Umbilical cord (tissue), 1 donor: Measurements from ENCODE around the gene OR1D5. TPM values are rescaled to one million over a fixed set of nuclear protein-coding genes. Genes with fewer than 3 reads are reported as not detected.

Source experiments
- total RNA-seq: library from RNA; depleted of rRNA; stranded (reverse); fragments of >200 nt; gene quantifications from one replicate; pipeline ENCODE4 v1.2.3, GENCODE V29; 2014; ENCODE audit warnings: low replicate concordance; ENCODE audit not compliant: insufficient read depth

The OR1D5 gene
- total RNA-seq, 1 donor from 2014 or later, result not detected

Other genes starting within 250 kb of the OR1D5 start
- gene OR1D2, start 40.8 kb upstream of the OR1D5 start, total RNA-seq, result 7.0 TPM
- not detected for gene OR1G1, start 63.9 kb upstream of the OR1D5 start, total RNA-seq
- 2.6 TPM for gene OR1A2, start 133.9 kb upstream of the OR1D5 start, total RNA-seq
- 5.5 TPM for gene OR1A1, start 144.1 kb upstream of the OR1D5 start, total RNA-seq
- 0.48 TPM for gene OR3A1, start 234.8 kb upstream of the OR1D5 start, total RNA-seq